Measurements from ENCODE around the gene STAB2. TPM values are rescaled to one million over a fixed set of nuclear protein-coding genes. Genes with fewer than 3 reads are reported as not detected.

STAB2 gene
- total and polyA plus RNA-seq, 2 of the 4 experiments (the other 2 are of a cell fraction): not detected

GRCh38 chr12:103751600-103751999, 164.5 kb downstream of the STAB2 start:
- in situ Hi-C loops (cut with MboI; ENCODE audit: low sequenced_read_pairs) (no loop called here), intact Hi-C loops (cut with micrococcal nuclease) (no loop called here), dilution Hi-C loops (cut with HindIII; ENCODE audit: low sequenced_read_pairs, unreplicated experiment) (no loop called here)
- Histone ChIP-seq H2BK20ac (ENCODE audit: low read depth, low read length) (no peak overlapping the region), H3K4me2 (ENCODE audit: low read depth, low read length) (no peak overlapping the region), H4K20me1 (ENCODE audit: insufficient read depth, low read length) (no peaks in the 10 kb centered on the region), H3K9ac (ENCODE audit: low read depth, low read length) (no peak overlapping the region), H2BK5ac (ENCODE audit: low read depth, low read length, poor library complexity, severe bottlenecking) (no peak overlapping the region), H3K56ac (ENCODE audit: extremely low read depth, insufficient read depth, low read length) (no peak overlapping the region), H2AFZ (replicated peaks; ENCODE audit: low read length, poor library complexity) (no peak overlapping the region), H3K9me3 (ENCODE audit: control insufficient read depth, insufficient read depth, low read length) (no peaks in the 10 kb centered on the region), H3K9me1 (ENCODE audit: insufficient read depth, low read length) (no peaks in the 10 kb centered on the region), H3K36me3 (ENCODE audit: control insufficient read depth, insufficient read depth, low read length) (no peaks in the 10 kb centered on the region), H3K79me1 (ENCODE audit: low read depth in 1 of 2, low read length in 2 of 2) (no peaks in the 10 kb centered on the region), H2BK120ac (ENCODE audit: low read depth, low read length) (no peak overlapping the region), H3K4ac (ENCODE audit: low read depth, low read length) (no peak overlapping the region), H4K5ac (ENCODE audit: low read depth, low read length) (no peak overlapping the region), H2BK15ac (ENCODE audit: low read depth, low read length) (no peak overlapping the region), H2AK5ac (ENCODE audit: low read depth, low read length) (no peak overlapping the region), H3K14ac (replicated peaks; ENCODE audit: low read depth, low read length) (no peak overlapping the region), H3K27ac (ENCODE audit: insufficient read depth, low read length) (no peak overlapping the region), H3K4me3 (ENCODE audit: insufficient read depth, low read depth, low read length) (no peak overlapping the region), H4K8ac (ENCODE audit: low read depth in 2 of 2, low read length in 2 of 2) (no peak overlapping the region), H4K91ac (ENCODE audit: insufficient read depth, low read depth, low read length) (no peak overlapping the region), H3K23ac (ENCODE audit: low read depth, low read length) (no peak overlapping the region), H3K4me1 (ENCODE audit: control insufficient read depth, insufficient read depth, low read length) (no peaks in the 10 kb centered on the region), H3K18ac (ENCODE audit: low read depth, low read length) (no peak overlapping the region), H3K27me3 (ENCODE audit: control insufficient read depth, insufficient read depth, low read length) (no peaks in the 10 kb centered on the region), H2AK9ac (replicated peaks; ENCODE audit: low read depth, low read length, poor library complexity) (no peak overlapping the region)
- DNase-seq: peak; percentile 7
- CTCF ChIA-PET: no interaction called here
- no peak for TF ChIP-seq RFX5 (IDR thresholded peaks at IDR 0.05; ENCODE audit: low read depth, low read length)
- no peak for TF ChIP-seq FOS (IDR thresholded peaks at IDR 0.05; ENCODE audit: low read depth, low read length)
- TF ChIP-seq, protein P1, sequence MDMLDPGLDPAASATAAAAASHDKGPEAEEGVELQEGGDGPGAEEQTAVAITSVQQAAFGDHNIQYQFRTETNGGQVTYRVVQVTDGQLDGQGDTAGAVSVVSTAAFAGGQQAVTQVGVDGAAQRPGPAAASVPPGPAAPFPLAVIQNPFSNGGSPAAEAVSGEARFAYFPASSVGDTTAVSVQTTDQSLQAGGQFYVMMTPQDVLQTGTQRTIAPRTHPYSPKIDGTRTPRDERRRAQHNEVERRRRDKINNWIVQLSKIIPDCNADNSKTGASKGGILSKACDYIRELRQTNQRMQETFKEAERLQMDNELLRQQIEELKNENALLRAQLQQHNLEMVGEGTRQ (IDR thresholded peaks at IDR 0.05; ENCODE audit: low read depth, low read length): no peak
- no peak for TF ChIP-seq RCOR1 (IDR thresholded peaks at IDR 0.05; ENCODE audit: insufficient replicate concordance, low read length)
- TF ChIP-seq POLR2A (IDR thresholded peaks at IDR 0.05; ENCODE audit: low read depth, low read length): no peak
- TF ChIP-seq BHLHE40 (IDR thresholded peaks at IDR 0.05; ENCODE audit: low read depth, low read length): no peak
- TF ChIP-seq MXI1 (IDR thresholded peaks at IDR 0.05; ENCODE audit: borderline replicate concordance, low read depth, low read length): no peak
- no peak for TF ChIP-seq NFE2L2 (IDR thresholded peaks at IDR 0.05; ENCODE audit: low read depth, low read length)
- TF ChIP-seq, protein P2, sequence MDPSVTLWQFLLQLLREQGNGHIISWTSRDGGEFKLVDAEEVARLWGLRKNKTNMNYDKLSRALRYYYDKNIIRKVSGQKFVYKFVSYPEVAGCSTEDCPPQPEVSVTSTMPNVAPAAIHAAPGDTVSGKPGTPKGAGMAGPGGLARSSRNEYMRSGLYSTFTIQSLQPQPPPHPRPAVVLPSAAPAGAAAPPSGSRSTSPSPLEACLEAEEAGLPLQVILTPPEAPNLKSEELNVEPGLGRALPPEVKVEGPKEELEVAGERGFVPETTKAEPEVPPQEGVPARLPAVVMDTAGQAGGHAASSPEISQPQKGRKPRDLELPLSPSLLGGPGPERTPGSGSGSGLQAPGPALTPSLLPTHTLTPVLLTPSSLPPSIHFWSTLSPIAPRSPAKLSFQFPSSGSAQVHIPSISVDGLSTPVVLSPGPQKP (IDR thresholded peaks at IDR 0.05; ENCODE audit: borderline replicate concordance, low read depth, low read length): no peak
- TF ChIP-seq, protein P3, sequence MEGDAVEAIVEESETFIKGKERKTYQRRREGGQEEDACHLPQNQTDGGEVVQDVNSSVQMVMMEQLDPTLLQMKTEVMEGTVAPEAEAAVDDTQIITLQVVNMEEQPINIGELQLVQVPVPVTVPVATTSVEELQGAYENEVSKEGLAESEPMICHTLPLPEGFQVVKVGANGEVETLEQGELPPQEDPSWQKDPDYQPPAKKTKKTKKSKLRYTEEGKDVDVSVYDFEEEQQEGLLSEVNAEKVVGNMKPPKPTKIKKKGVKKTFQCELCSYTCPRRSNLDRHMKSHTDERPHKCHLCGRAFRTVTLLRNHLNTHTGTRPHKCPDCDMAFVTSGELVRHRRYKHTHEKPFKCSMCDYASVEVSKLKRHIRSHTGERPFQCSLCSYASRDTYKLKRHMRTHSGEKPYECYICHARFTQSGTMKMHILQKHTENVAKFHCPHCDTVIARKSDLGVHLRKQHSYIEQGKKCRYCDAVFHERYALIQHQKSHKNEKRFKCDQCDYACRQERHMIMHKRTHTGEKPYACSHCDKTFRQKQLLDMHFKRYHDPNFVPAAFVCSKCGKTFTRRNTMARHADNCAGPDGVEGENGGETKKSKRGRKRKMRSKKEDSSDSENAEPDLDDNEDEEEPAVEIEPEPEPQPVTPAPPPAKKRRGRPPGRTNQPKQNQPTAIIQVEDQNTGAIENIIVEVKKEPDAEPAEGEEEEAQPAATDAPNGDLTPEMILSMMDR (conservative IDR thresholded peaks at IDR 0.05; ENCODE audit: low read depth, low read length): no peak
- ATAC-seq (ENCODE audit: low read depth): no peak
- WGBS, 2 experiments (ENCODE audit: extremely low coverage in 2 of 2, insufficient read length in 1 of 2): no CpG with 5 or more reads among the region's 2 CpGs
- no TSS peak for BruUV-seq (replicated peaks)
- POLR2A ChIA-PET (ENCODE audit: unreplicated experiment): no interaction called here
